Adrenal gland (tissue), 12 donors: ENCODE data around the gene FPR1. TPM values are rescaled to one million over a fixed set of nuclear protein-coding genes. Genes with fewer than 3 reads are reported as not detected.

ENCODE experiments used
- DNase-seq, 7 donors: peaks; one replicate each; pipeline ENCODE4 v3.0.0-alpha.2; 2019 to 2020
- H3K27ac ChIP-seq, 5 donors: fragments of 200-600 bp; sonication (generic) in 4 of 5; 1 replicate in 3 of 5; 2 replicates in 2 of 5; pipeline versions ENCODE4 v1.5.1 to v1.8.0; 2016 to 2020; ENCODE audit warnings: mild to moderate bottlenecking in 1 of 5
- H3K27me3 ChIP-seq: fragments of 200-600 bp; 2 replicates; pipeline ENCODE4 v1.8.0; 2021
- H3K36me3 ChIP-seq, 2 donors: fragments of 200-600 bp; replicated peaks in 1 of 2; 1 replicate in 1 of 2; 2 replicates in 1 of 2; pipeline versions ENCODE4 v1.5.1 to v1.8.0; 2018 to 2022
- H3K4me1 ChIP-seq, 2 donors: fragments of 200-600 bp; replicated peaks in 1 of 2; 1 replicate in 1 of 2; 2 replicates in 1 of 2; pipeline versions ENCODE4 v1.5.1 to v1.8.0; 2018 to 2021
- H3K4me3 ChIP-seq, 4 donors: fragments of 200-600 bp; sonication (generic) in 3 of 4; one replicate each; pipeline ENCODE4 v1.5.1; 2016 to 2018
- H3K9me3 ChIP-seq, 3 donors: fragments of 200-600 bp; sonication (generic) in 1 of 3; replicated peaks in 1 of 3; 1 replicate in 2 of 3; 2 replicates in 1 of 3; pipeline versions ENCODE4 v1.5.1 to v1.8.0; 2016 to 2021
- CTCF ChIP-seq, 6 experiments: fragments of 450-650 bp in 4 of 6; fragments of 200-600 bp in 2 of 6; sonication (generic) in 1 of 6; IDR thresholded peaks; 1 replicate in 5 of 6; 2 replicates in 1 of 6; pipeline versions ENCODE4 v1.5.1 to v1.8.0; 2016 to 2021; ENCODE audit warnings: antibody characterized with exemption in 6 of 6, mild to moderate bottlenecking in 2 of 6, moderate library complexity in 1 of 6
- POLR2A ChIP-seq, 2 donors: fragments of 450-650 bp; IDR thresholded peaks; one replicate each; pipeline ENCODE4 v1.6.1; 2017; ENCODE audit warnings: antibody characterized with exemption in 2 of 2, mild to moderate bottlenecking in 2 of 2, moderate library complexity in 1 of 2
- WGBS, 4 donors: extraction: QIAGEN DNeasy Blood & Tissue Kit in 2 of 4; methylation state at CpG; one replicate each; pipeline versions ENCODE4 v1.1.5 to v1.1.7; 2013 to 2017; 5-methylcytosine and 5-hydroxymethylcytosine counted together
- intact Hi-C, 2 donors: fragments of 100-400 bp; cut with DNase I; formaldehyde crosslinking; loops; one replicate each; pipeline versions ENCODE4 v1.14.1 to v1.15.0; 2022 to 2023
- polyA plus RNA-seq, 3 donors: library from polyadenylated mRNA; stranded (reverse); fragments of 200-250 nt in 2 of 3; fragments of 350-450 nt in 1 of 3; fragmentation: Illumina TruSeq in 1 of 3; extraction: RNeasy Lipid Tissue Mini Kit (QIAGEN cat#74804) in 1 of 3; gene quantifications; one replicate each; pipeline ENCODE4 v1.2.3, GENCODE V29; 2013 to 2014
- total RNA-seq, 9 donors: library from RNA; depleted of rRNA in 4 of 9; stranded (reverse); fragments of >200 nt in 4 of 9; fragments of 120-200 nt in 1 of 9; fragmentation: NEBNext Ultra II Directional in 1 of 9; extraction: Animal tissue kit (Norgen Biotek cat#: 25700) in 1 of 9; gene quantifications; one replicate each; pipeline versions ENCODE4 v1.1.0 to v1.2.4, GENCODE V29; 2013 to 2023
- donor health status: healthy with polysubstance abuse.
- donor health status: Bipolar disorder and iron deficiency.
- donor health status: DM: yes; HTN: yes; CAD: no.
- donor health status: DM: no; HTN: no; CAD: no.
- donor health status: DM: no; HTN: no; CAD: no.
- donor health status: DM: yes; HTN: yes; CAD: no.

FPR1 gene
- total and polyA plus RNA-seq, 12 donors = 0.83 to 31.1 (median 13.4) TPM

GRCh38 chr19:51784109-51784785 is 32.6 kb upstream of the FPR1 start:
- H3K4me3 ChIP-seq = no peak overlapping the region
- no peak for DNase-seq
- TF ChIP-seq POLR2A (IDR thresholded peaks at IDR 0.05) = no peak
- no peak for TF ChIP-seq CTCF (IDR thresholded peaks at IDR 0.05)
- H3K36me3 ChIP-seq = no peaks in the 10 kb centered on the region
- peaks cover 0 to 13% of the 10 kb centered on the region in 2 donors for H3K4me1 ChIP-seq
- H3K27me3 ChIP-seq = peaks cover 8% of the 10 kb centered on the region
- no peaks in the 10 kb centered on the region for H3K9me3 ChIP-seq
- intact Hi-C loops = no loop called here
- peak overlapping the region in 3 of 5 donors; percentile 39 to 76 (median 45) for H3K27ac ChIP-seq
- WGBS, 4 donors = 56 to 62% (median 59%) methylated on average over 6 of the region's 6 CpGs

GRCh38 chr19:51783372-51783771 is 31.7 kb upstream of the FPR1 start:
- no peaks in the 10 kb centered on the region for H3K9me3 ChIP-seq
- TF ChIP-seq CTCF (IDR thresholded peaks at IDR 0.05) (peak in 1 of 6 experiments; percentile 18), POLR2A (IDR thresholded peaks at IDR 0.05) (no peak)
- no peak overlapping the region for H3K27ac ChIP-seq
- no peaks in the 10 kb centered on the region for H3K36me3 ChIP-seq
- H3K4me3 ChIP-seq = no peak overlapping the region
- DNase-seq = no peak
- peaks cover 8% of the 10 kb centered on the region for H3K27me3 ChIP-seq
- WGBS, 4 donors = 17 to 31% (median 29%) methylated on average over 3 of the region's 3 CpGs
- intact Hi-C loops = no loop called here
- peaks cover 0 to 13% of the 10 kb centered on the region in 2 donors for H3K4me1 ChIP-seq

- Histone ChIP-seq H3K9me3 (no peaks in the 10 kb centered on the region), H3K4me3 (no peak overlapping the region), H3K36me3 (no peaks in the 10 kb centered on the region), H3K27me3 (peaks cover 8% of the 10 kb centered on the region), H3K27ac (no peak overlapping the region), H3K4me1 (peaks cover 0 to 7% of the 10 kb centered on the region in 2 donors)
- TF ChIP-seq POLR2A (IDR thresholded peaks at IDR 0.05) (no peak), CTCF (IDR thresholded peaks at IDR 0.05) (no peak)
- no peak for DNase-seq
- WGBS, 4 donors = 39 to 49% (median 46%) methylated on average over 3 of the region's 3 CpGs
- intact Hi-C loops = no loop called here
Measured at GRCh38 chr19:51781999-51782398, 30.3 kb upstream of the FPR1 start.

GRCh38 chr19:51780270-51780669 is 28.6 kb upstream of the FPR1 start:
- intact Hi-C loops = no loop called here

More at GRCh38 chr19:51780270-51780669, 28.6 kb upstream of the FPR1 start:
- Histone ChIP-seq H3K36me3 (no peaks in the 10 kb centered on the region), H3K4me3 (no peak overlapping the region), H3K27ac (no peak overlapping the region), H3K9me3 (no peaks in the 10 kb centered on the region), H3K4me1 (peaks cover 0 to under 1% of the 10 kb centered on the region in 2 donors), H3K27me3 (peaks cover 8% of the 10 kb centered on the region)
- TF ChIP-seq CTCF (IDR thresholded peaks at IDR 0.05) (no peak), POLR2A (IDR thresholded peaks at IDR 0.05) (no peak)
- 33 to 48% (median 38%) methylated on average over 2 of the region's 2 CpGs for WGBS, 4 donors
- no peak for DNase-seq
